Esophagus muscularis mucosa (tissue), 3 donors: ENCODE measurements around the gene E2F7.

Source experiments
- CTCF ChIP-seq, 3 experiments: fragments of 200-600 bp in 2 of 3; fragments of 450-650 bp in 1 of 3; sonication (generic) in 2 of 3; IDR thresholded peaks; one replicate each; pipeline ENCODE4 v1.5.1; 2017 to 2019; ENCODE audit warnings: antibody characterized with exemption in 3 of 3, mild to moderate bottlenecking in 2 of 3, moderate library complexity in 1 of 3
- POLR2A ChIP-seq: fragments of 450-650 bp; IDR thresholded peaks from one replicate; pipeline ENCODE4 v1.6.1; 2017; ENCODE audit warnings: antibody characterized with exemption, moderate library complexity, mild to moderate bottlenecking, low read depth

- TF ChIP-seq CTCF (IDR thresholded peaks at IDR 0.05) (no peak), POLR2A (no peak)
Observed at GRCh38 chr12:77062396-77062795, 3.0 kb downstream of the E2F7 start.
